ENCODE results near the gene TUBA1C. TPM values are rescaled to one million over a fixed set of nuclear protein-coding genes. Genes with fewer than 3 reads are reported as not detected.

Gene TUBA1C
- total RNA-seq, 4 donors from 2014 or later = 129 to 190 (median 167) TPM

- intact Hi-C loops (cut with DNase I) = no loop called here
- H3K9me3 ChIP-seq = no peaks in the 10 kb centered on the region
- H3K4me1 ChIP-seq = peaks cover 0 to 35% (median 26%) of the 10 kb centered on the region in 4 donors
- WGBS = 92% methylated on average over 3 of the region's 3 CpGs
- no peaks in the 10 kb centered on the region for H3K36me3 ChIP-seq
- H3K27me3 ChIP-seq = no peaks in the 10 kb centered on the region
- DNase-seq (ENCODE audit: extremely low spot score) = no peak
- TF ChIP-seq POLR2A (IDR thresholded peaks at IDR 0.05; ENCODE audit: low read depth) (no peak), CTCF (IDR thresholded peaks at IDR 0.05) (no peak), POLR2AphosphoS5 (IDR thresholded peaks at IDR 0.05) (no peak), EP300 (IDR thresholded peaks at IDR 0.05) (no peak)
- H3K4me3 ChIP-seq = no peak overlapping the region
- H3K27ac ChIP-seq (replicated peaks in 1 of 4) = peak overlapping the region; percentile 78 to 87 (median 85)
Measured at GRCh38 chr12:49223590-49224369, 41.1 kb upstream of the TUBA1C start.

DNA sequence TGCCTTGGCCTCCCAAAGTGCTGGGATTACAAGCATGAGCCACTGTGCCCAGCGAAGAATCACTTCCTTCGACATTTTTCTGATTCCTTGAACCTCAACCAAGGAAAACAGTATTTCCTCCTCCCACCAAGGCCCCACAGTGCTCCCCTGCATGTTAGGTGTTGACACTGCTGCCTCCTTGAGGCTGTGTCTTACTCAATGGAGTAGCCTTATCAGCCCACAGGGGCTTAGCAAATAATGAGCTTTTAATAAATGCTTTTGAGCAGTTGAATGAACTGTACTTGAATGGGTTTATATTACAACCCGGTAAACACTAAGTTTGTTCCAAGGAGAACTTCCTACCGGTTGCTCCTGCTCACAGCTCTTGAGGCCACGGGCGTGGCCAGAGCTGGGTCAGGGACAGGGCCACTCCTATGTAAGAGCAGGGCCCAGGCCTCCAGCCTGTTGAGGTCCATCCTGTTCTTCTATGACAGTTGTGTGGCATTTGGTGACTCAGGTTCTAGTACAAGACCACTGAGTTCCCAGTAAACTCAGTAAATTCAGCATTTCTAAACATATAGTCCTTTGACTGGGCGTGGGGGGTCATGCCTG is 39.2 kb upstream of the TUBA1C start:
- WGBS = 68% methylated on average over 7 of the region's 7 CpGs
- Histone ChIP-seq H3K4me3 (no peak overlapping the region), H3K36me3 (no peaks in the 10 kb centered on the region), H3K4me1 (peaks cover 0 to 35% (median 26%) of the 10 kb centered on the region in 4 donors), H3K27ac (replicated peaks in 1 of 4) (no peak overlapping the region), H3K27me3 (no peaks in the 10 kb centered on the region), H3K9me3 (no peaks in the 10 kb centered on the region)
- DNase-seq (ENCODE audit: extremely low spot score) = no peak
- intact Hi-C loops (cut with DNase I) = no loop called here
- TF ChIP-seq CTCF (IDR thresholded peaks at IDR 0.05) (no peak), POLR2AphosphoS5 (IDR thresholded peaks at IDR 0.05) (no peak), EP300 (IDR thresholded peaks at IDR 0.05) (no peak), POLR2A (IDR thresholded peaks at IDR 0.05; ENCODE audit: low read depth) (no peak)

GRCh38 chr12:49227713-49228112 is 37.2 kb upstream of the TUBA1C start:
- no peak for TF ChIP-seq CTCF (IDR thresholded peaks at IDR 0.05)
- no peak for TF ChIP-seq POLR2AphosphoS5 (IDR thresholded peaks at IDR 0.05)
- TF ChIP-seq EP300 (IDR thresholded peaks at IDR 0.05) = no peak
- no peak for TF ChIP-seq POLR2A (IDR thresholded peaks at IDR 0.05; ENCODE audit: low read depth)
- Histone ChIP-seq H3K27me3 (no peaks in the 10 kb centered on the region), H3K4me1 (peaks cover 10 to 42% (median 30%) of the 10 kb centered on the region in 4 donors), H3K4me3 (no peak overlapping the region), H3K27ac (replicated peaks in 1 of 4) (no peak overlapping the region), H3K9me3 (no peaks in the 10 kb centered on the region), H3K36me3 (no peaks in the 10 kb centered on the region)
- WGBS = 94% methylated on average over 3 of the region's 3 CpGs
- intact Hi-C loops (cut with DNase I) = no loop called here
- DNase-seq (ENCODE audit: extremely low spot score) = no peak

DNA sequence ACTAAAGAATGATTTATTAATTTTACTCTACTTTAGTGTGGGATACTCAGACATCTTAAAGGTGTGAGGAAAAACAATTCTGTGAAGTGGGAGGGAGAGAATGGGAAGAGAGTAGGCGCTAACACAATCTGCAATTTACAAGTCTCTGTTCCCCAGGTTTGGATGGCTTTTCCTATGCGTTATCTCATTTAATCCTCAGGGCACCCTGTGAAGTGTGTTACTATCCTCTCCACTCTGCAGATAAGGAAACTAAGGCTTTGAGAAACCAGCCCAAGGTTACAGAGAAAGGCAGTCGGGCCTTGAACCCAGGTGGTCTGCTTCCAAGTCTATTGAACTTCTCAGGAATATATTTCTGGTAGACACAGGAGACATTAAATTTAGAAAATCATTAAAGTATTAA is 36.2 kb upstream of the TUBA1C start:
- TF ChIP-seq CTCF (IDR thresholded peaks at IDR 0.05) (no peak), POLR2A (IDR thresholded peaks at IDR 0.05; ENCODE audit: low read depth) (no peak), POLR2AphosphoS5 (IDR thresholded peaks at IDR 0.05) (no peak), EP300 (IDR thresholded peaks at IDR 0.05) (no peak)
- H3K27ac ChIP-seq (replicated peaks in 1 of 4) = no peak overlapping the region
- no peaks in the 10 kb centered on the region for H3K36me3 ChIP-seq
- H3K4me1 ChIP-seq = peaks cover 19 to 42% (median 31%) of the 10 kb centered on the region in 4 donors
- DNase-seq (ENCODE audit: extremely low spot score) = no peak
- intact Hi-C loops (cut with DNase I) = no loop called here
- 88% methylated on average over 3 of the region's 3 CpGs for WGBS
- H3K9me3 ChIP-seq = no peaks in the 10 kb centered on the region
- no peak overlapping the region for H3K4me3 ChIP-seq
- no peaks in the 10 kb centered on the region for H3K27me3 ChIP-seq
